Endothelial cell (in vitro differentiated cells): ENCODE data around the gene SPOPL. TPM values are rescaled to one million over a fixed set of nuclear protein-coding genes. Genes with fewer than 3 reads are reported as not detected.

Experiments
- DNase-seq: peaks from one replicate; pipeline ENCODE4 v3.0.0; 2021; ENCODE audit warnings: low spot score
- H3K27ac Mint-ChIP-seq: one replicate; pipeline ENCODE4 v1.8.0; 2021; ENCODE audit warnings: mixed read lengths, inconsistent platforms; ENCODE audit not compliant: unreplicated experiment
- H3K27me3 Mint-ChIP-seq: one replicate; pipeline ENCODE4 v1.8.0; 2021; ENCODE audit warnings: mild to moderate bottlenecking, moderate library complexity, mixed read lengths, inconsistent platforms; ENCODE audit not compliant: unreplicated experiment
- H3K36me3 Mint-ChIP-seq: one replicate; pipeline ENCODE4 v1.8.0; 2021; ENCODE audit warnings: mild to moderate bottlenecking, low read depth, mixed read lengths, inconsistent platforms; ENCODE audit not compliant: unreplicated experiment
- H3K4me1 Mint-ChIP-seq: one replicate; pipeline ENCODE4 v1.8.0; 2021; ENCODE audit warnings: mild to moderate bottlenecking, mixed read lengths, inconsistent platforms; ENCODE audit not compliant: unreplicated experiment
- H3K4me3 Mint-ChIP-seq: one replicate; pipeline ENCODE4 v1.8.0; 2021; ENCODE audit warnings: mild to moderate bottlenecking, mixed read lengths, inconsistent platforms; ENCODE audit not compliant: unreplicated experiment
- H3K9me3 Mint-ChIP-seq: one replicate; pipeline ENCODE4 v1.8.0; 2021; ENCODE audit warnings: mixed read lengths, inconsistent platforms; ENCODE audit not compliant: unreplicated experiment
- CTCF ChIP-seq: fragments of 200-600 bp; sonication (generic); IDR thresholded peaks from one replicate; pipeline ENCODE4 v1.5.0; 2021; ENCODE audit warnings: antibody characterized with exemption; ENCODE audit not compliant: unreplicated experiment
- total RNA-seq: library from RNA; stranded (reverse); fragmentation: NEBNext Ultra II Directional; extraction: Animal tissue kit (Norgen Biotek cat#: 25700); gene quantifications from one replicate; pipeline ENCODE4 v1.2.1, GENCODE V29; 2021; ENCODE audit not compliant: unreplicated experiment

SPOPL gene
- total RNA-seq, 1 donor from 2014 or later, result 27.8 TPM

- DNase-seq, result no peak
- no peak overlapping the region for H3K27ac Mint-ChIP-seq
- no peaks in the 10 kb centered on the region for H3K27me3 Mint-ChIP-seq
- H3K4me3 Mint-ChIP-seq, result no peak overlapping the region
- no peak for TF ChIP-seq CTCF
- peaks cover 3% of the 10 kb centered on the region for H3K4me1 Mint-ChIP-seq
- peaks cover 15% of the 10 kb centered on the region for H3K36me3 Mint-ChIP-seq
- H3K9me3 Mint-ChIP-seq, result no peaks in the 10 kb centered on the region
Measured at GRCh38 chr2:138550172-138550571, 48.6 kb downstream of the SPOPL start.

- Mint-ChIP-seq H3K36me3 (peaks cover 18% of the 10 kb centered on the region), H3K4me3 (no peak overlapping the region), H3K9me3 (no peaks in the 10 kb centered on the region), H3K4me1 (peaks cover 3% of the 10 kb centered on the region), H3K27me3 (no peaks in the 10 kb centered on the region), H3K27ac (no peak overlapping the region)
- DNase-seq, result no peak
- no peak for TF ChIP-seq CTCF
Measured at GRCh38 chr2:138550670-138551287, 49.2 kb downstream of the SPOPL start.

- no peak for DNase-seq
- Mint-ChIP-seq H3K9me3 (no peaks in the 10 kb centered on the region), H3K27me3 (no peaks in the 10 kb centered on the region), H3K4me3 (no peak overlapping the region), H3K27ac (no peak overlapping the region), H3K4me1 (no peaks in the 10 kb centered on the region), H3K36me3 (peaks cover 20% of the 10 kb centered on the region)
- no peak for TF ChIP-seq CTCF
Measured at GRCh38 chr2:138554123-138554522, 52.6 kb downstream of the SPOPL start.

GRCh38 chr2:138559641-138560040 lies 58.1 kb downstream of the SPOPL start:
- Mint-ChIP-seq H3K36me3 (peaks cover 20% of the 10 kb centered on the region), H3K4me3 (no peak overlapping the region), H3K9me3 (no peaks in the 10 kb centered on the region), H3K4me1 (no peaks in the 10 kb centered on the region), H3K27ac (no peak overlapping the region), H3K27me3 (no peaks in the 10 kb centered on the region)
- no peak for DNase-seq
- no peak for TF ChIP-seq CTCF

- Mint-ChIP-seq H3K27ac (no peak overlapping the region), H3K4me1 (no peaks in the 10 kb centered on the region), H3K9me3 (no peaks in the 10 kb centered on the region), H3K4me3 (no peak overlapping the region), H3K36me3 (peaks cover 15% of the 10 kb centered on the region), H3K27me3 (no peaks in the 10 kb centered on the region)
- TF ChIP-seq CTCF, result no peak
- DNase-seq, result no peak
Measured at GRCh38 chr2:138564586-138565229, 63.1 kb downstream of the SPOPL start.
